Measurements from ENCODE around the gene USP7.
A peak's percentile ranks its signal among the peaks of the same experiment; 100 is the strongest.

The USP7 gene

DNA sequence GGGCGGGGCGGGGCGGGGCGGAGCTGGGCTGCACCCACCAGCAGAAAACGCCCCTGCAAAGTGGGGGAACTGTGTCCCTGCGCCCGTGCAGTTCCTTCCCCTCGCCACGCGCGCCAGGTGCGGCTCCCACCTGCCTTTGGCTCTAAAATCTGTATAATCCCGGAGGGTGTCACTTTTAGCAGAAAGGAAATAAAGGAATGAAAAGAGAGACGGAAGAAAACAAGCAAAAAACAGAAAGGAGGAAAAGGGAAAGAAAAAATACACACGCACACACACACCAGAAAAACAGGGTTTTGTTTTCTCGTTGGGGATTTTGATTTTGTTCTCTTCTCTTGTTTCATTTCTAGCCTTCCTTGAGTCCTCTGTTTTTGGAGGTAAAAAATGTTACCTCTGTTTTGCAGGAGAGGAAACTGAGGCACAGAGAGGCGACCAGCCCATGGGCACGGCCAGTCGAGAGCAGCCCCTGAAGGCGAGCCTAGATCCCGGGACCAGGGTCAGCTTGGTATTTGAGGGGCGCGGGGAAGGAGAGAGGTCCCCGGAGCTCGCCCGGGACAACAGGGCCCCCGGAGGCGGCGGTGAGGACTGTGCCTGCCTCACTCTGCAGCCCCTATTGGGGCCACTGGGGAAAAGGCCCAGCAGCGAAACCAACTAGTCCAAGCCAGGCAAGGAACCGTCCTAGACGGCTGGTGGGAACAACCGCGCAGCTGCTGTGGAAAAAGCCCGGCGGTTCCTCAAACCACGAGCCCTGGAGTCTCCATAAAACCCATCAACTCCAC lies 94.3 kb downstream of the USP7 start:
- DNase-seq (ENCODE audit: low read depth), result no peak
- no peak for TF ChIP-seq CTCF (IDR thresholded peaks at IDR 0.05; ENCODE audit: control insufficient read depth, extremely low read depth, insufficient read depth)
- peak overlapping the region; percentile 50 for H3K4me3 ChIP-seq (ENCODE audit: low read depth, low read length)

DNA sequence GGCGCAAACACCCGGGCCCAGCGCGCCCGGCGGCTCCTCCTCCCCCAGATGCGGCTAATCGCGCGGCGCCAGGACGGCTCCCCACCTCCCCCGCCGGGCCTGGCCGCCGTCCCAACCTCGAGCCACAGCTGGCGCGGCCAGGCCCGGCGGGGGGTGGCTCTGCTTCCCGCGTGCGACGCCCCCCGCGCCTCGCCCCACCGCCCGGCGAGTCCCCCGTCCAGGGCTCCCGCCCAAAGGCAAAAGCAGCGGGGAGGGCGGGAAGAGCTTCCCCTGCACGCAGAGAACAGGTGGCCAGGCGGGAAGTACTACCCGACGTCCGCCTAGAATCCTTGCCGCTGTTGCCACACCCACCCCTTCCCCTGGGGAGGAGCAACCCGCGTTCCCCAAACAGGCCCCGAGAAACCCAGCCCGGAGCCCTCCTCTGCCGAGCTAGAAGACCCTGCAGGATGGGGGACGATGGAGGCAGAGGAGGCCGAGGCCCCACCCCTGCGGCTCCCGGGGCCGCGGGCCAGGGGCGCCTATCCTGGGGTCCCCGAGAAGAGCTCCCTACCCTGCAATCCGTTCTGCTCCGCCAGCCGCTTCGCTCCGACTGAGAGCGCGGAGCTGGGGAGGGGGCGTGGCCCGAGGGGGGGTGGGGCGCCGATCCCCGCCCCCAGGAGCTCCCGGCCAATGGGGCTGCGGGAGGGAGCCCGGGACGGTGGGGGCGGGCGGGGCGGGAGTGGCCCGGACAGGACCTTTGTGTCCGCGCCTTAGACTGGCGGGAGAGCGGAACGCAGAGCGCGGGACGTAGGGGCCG lies 95.1 kb downstream of the USP7 start, which contains the start of gene CARHSP1:
TSS of gene CARHSP1 (minus strand) at position 591 of the 796 bp plus-strand sequence. CDS start 9,678 bp downstream, outside the sequence.
- peak within 1 kb of the TSS; percentile 78 for H3K4me3 ChIP-seq (ENCODE audit: low read depth, low read length)
- DNase-seq (ENCODE audit: low read depth), result peak; percentile 72
- TF ChIP-seq CTCF (IDR thresholded peaks at IDR 0.05; ENCODE audit: control insufficient read depth, extremely low read depth, insufficient read depth), result no peak

GRCh38 chr16:8867932-8868415 lies 95.7 kb downstream of the USP7 start:
- no peak for TF ChIP-seq CTCF (IDR thresholded peaks at IDR 0.05; ENCODE audit: control insufficient read depth, extremely low read depth, insufficient read depth)
- H3K4me3 ChIP-seq (ENCODE audit: low read depth, low read length), result peak overlapping the region; percentile 78
- no peak for DNase-seq (ENCODE audit: low read depth)

GRCh38 chr16:8867216-8867931 lies 96.3 kb downstream of the USP7 start:
- no peak for TF ChIP-seq CTCF (IDR thresholded peaks at IDR 0.05; ENCODE audit: control insufficient read depth, extremely low read depth, insufficient read depth)
- DNase-seq (ENCODE audit: low read depth), result no peak
- peak overlapping the region; percentile 78 for H3K4me3 ChIP-seq (ENCODE audit: low read depth, low read length)

GRCh38 chr16:8866884-8867215 lies 96.9 kb downstream of the USP7 start:
- TF ChIP-seq CTCF (IDR thresholded peaks at IDR 0.05; ENCODE audit: control insufficient read depth, extremely low read depth, insufficient read depth), result no peak
- no peak for DNase-seq (ENCODE audit: low read depth)
- peak overlapping the region; percentile 78 for H3K4me3 ChIP-seq (ENCODE audit: low read depth, low read length)

GRCh38 chr16:8866118-8866883 lies 97.4 kb downstream of the USP7 start:
- peak overlapping the region; percentile 78 for H3K4me3 ChIP-seq (ENCODE audit: low read depth, low read length)
- peak; percentile 37 for DNase-seq (ENCODE audit: low read depth)
- no peak for TF ChIP-seq CTCF (IDR thresholded peaks at IDR 0.05; ENCODE audit: control insufficient read depth, extremely low read depth, insufficient read depth)
